SK-N-SH treated with all-trans-retinoic acid at 6 μM for 48 hours (cell line): ENCODE results near the gene HELLS.
"Not testable (repeated sequence)": the region's sequence is repeated elsewhere in the genome, so short reads cannot be mapped to it uniquely, and the experiment has no call there.

Experiments
- ATAC-seq: fragments of 200-7000 bp; cut with Tn5 transposase; 3 replicates; pipeline ENCODE4 v1.9.1; 2020; ENCODE audit warnings: mild to moderate bottlenecking, moderate library complexity
- ARNTL ChIP-seq: fragments of 450-650 bp; formaldehyde crosslinking; IDR thresholded peaks from 2 replicates; pipeline ENCODE4 v1.5.0; 2020; ENCODE audit warnings: low read depth, mild to moderate bottlenecking, moderate library complexity, borderline replicate concordance
- BACH2 ChIP-seq: fragments of 250-450 bp; sonication (Bioruptor Pico); IDR thresholded peaks from 2 replicates; pipeline ENCODE4 v1.9.0; 2021; ENCODE audit warnings: mild to moderate bottlenecking, borderline replicate concordance
- CSDC2 ChIP-seq: fragments of 250-450 bp; sonication (Bioruptor Pico); IDR thresholded peaks from 2 replicates; pipeline ENCODE4 v1.5.0; 2020; ENCODE audit warnings: mild to moderate bottlenecking, moderate library complexity
- ESRRG ChIP-seq: fragments of 250-450 bp; sonication (Bioruptor Pico); IDR thresholded peaks from 2 replicates; pipeline ENCODE4 v1.6.1; 2021; ENCODE audit warnings: mild to moderate bottlenecking
- GLIS3 ChIP-seq: fragments of 250-450 bp; sonication (Bioruptor Pico); IDR thresholded peaks from 2 replicates; pipeline ENCODE4 v1.5.0; 2020; ENCODE audit warnings: mild to moderate bottlenecking, moderate library complexity
- ISL1 ChIP-seq: fragments of 250-450 bp; sonication (Bioruptor Pico); IDR thresholded peaks from 2 replicates; pipeline ENCODE4 v2.1.2; 2022; ENCODE audit warnings: mild to moderate bottlenecking, moderate library complexity
- OSR1 ChIP-seq: fragments of 250-450 bp; sonication (Bioruptor Pico); IDR thresholded peaks from 2 replicates; pipeline ENCODE4 v1.8.0; 2022; ENCODE audit warnings: moderate library complexity, mild to moderate bottlenecking, inconsistent platforms
- PPARA ChIP-seq: fragments of 250-450 bp; sonication (Bioruptor Pico); IDR thresholded peaks from 2 replicates; pipeline ENCODE4 v1.5.0; 2020; ENCODE audit warnings: mild to moderate bottlenecking, borderline replicate concordance
- RARB ChIP-seq: fragments of 250-450 bp; sonication (Bioruptor Pico); IDR thresholded peaks from 2 replicates; pipeline ENCODE4 v1.8.0; 2021; ENCODE audit warnings: mild to moderate bottlenecking, moderate library complexity
- SNAI2 ChIP-seq: fragments of 250-450 bp; sonication (Bioruptor Pico); IDR thresholded peaks from 2 replicates; pipeline ENCODE4 v1.5.0; 2020; ENCODE audit warnings: mild to moderate bottlenecking, moderate library complexity
- TCF4 ChIP-seq: fragments of 250-450 bp; sonication (Bioruptor Pico); IDR thresholded peaks from 2 replicates; pipeline ENCODE4 v1.8.0; 2021; ENCODE audit warnings: mild to moderate bottlenecking, moderate library complexity, borderline replicate concordance
- ZC3H10 ChIP-seq: fragments of 250-450 bp; sonication (Bioruptor Pico); IDR thresholded peaks from 2 replicates; pipeline ENCODE4 v1.5.1; 2021; ENCODE audit warnings: mild to moderate bottlenecking, moderate library complexity
- ZFP3 ChIP-seq: fragments of 250-450 bp; sonication (Bioruptor Pico); IDR thresholded peaks from 2 replicates; pipeline ENCODE4 v1.5.0; 2020; ENCODE audit warnings: mild to moderate bottlenecking, moderate library complexity
- ZFP30 ChIP-seq: fragments of 450-650 bp; formaldehyde crosslinking; IDR thresholded peaks from 2 replicates; pipeline ENCODE4 v1.5.0; 2022; ENCODE audit warnings: mild to moderate bottlenecking, moderate library complexity
- ZNF565 ChIP-seq: fragments of 450-650 bp; formaldehyde crosslinking; conservative IDR thresholded peaks from 2 replicates; pipeline ENCODE4 v1.5.0; 2020; ENCODE audit warnings: low read depth, mild to moderate bottlenecking, moderate library complexity
- ZNF70 ChIP-seq: fragments of 450-650 bp; formaldehyde crosslinking; IDR thresholded peaks from 2 replicates; pipeline ENCODE4 v1.5.0; 2020; ENCODE audit warnings: mild to moderate bottlenecking, moderate library complexity
- ZNF8 ChIP-seq: fragments of 450-650 bp; formaldehyde crosslinking; IDR thresholded peaks from 2 replicates; pipeline ENCODE4 v1.5.0; 2020; ENCODE audit warnings: mild to moderate bottlenecking, moderate library complexity
- TF ChIP-seq, protein P1 (sequence below): fragments of 250-450 bp; sonication (Bioruptor Pico); IDR thresholded peaks from 2 replicates; pipeline ENCODE4 v1.5.1; 2020; ENCODE audit warnings: low read depth, mild to moderate bottlenecking, moderate library complexity
- TF ChIP-seq, protein P2 (sequence below): fragments of 250-450 bp; sonication (Bioruptor Pico); IDR thresholded peaks from 2 replicates; pipeline ENCODE4 v1.8.0; 2021; ENCODE audit warnings: low read depth, mild to moderate bottlenecking, moderate library complexity, borderline replicate concordance
- TF ChIP-seq, protein P3 (sequence below): fragments of 250-450 bp; sonication (Bioruptor Pico); IDR thresholded peaks from 2 replicates; pipeline ENCODE4 v1.5.1; 2021; ENCODE audit warnings: mild to moderate bottlenecking, moderate library complexity
- TF ChIP-seq, protein P4 (sequence below): fragments of 250-450 bp; sonication (Bioruptor Pico); IDR thresholded peaks from 2 replicates; pipeline ENCODE4 v1.8.0; 2020; ENCODE audit warnings: mild to moderate bottlenecking, moderate library complexity, borderline replicate concordance
- TF ChIP-seq, protein P5 (sequence below): fragments of 250-450 bp; sonication (Bioruptor Pico); IDR thresholded peaks from 2 replicates; pipeline ENCODE4 v1.5.0; 2020; ENCODE audit warnings: mild to moderate bottlenecking, moderate library complexity

Gene HELLS

DNA sequence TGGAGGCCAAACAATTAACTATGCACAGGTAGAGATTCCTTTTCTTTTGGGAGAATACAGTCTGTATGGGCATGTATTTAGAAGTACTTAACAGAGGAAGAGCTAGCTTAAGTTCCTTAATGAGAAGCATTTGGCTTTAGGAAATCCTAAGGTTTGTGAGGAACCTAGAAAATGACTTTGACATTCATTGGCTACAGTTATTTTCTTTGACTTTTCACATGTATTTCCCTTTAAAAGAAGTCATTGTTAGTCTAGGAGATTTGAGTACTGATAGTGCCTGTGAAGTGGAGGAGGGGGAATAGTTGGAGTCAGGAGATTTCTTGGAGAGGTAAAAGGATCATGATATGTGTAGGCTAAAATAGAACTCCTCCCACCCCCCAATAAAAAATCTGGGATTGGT, 3.6 kb downstream of the HELLS start:
- ATAC-seq: no peak
- no peak for TF ChIP-seq TCF4 (CRISPR knock-in tag)
- TF ChIP-seq PPARA: no peak
- TF ChIP-seq BACH2: no peak
- TF ChIP-seq ZFP30 (CRISPR knock-in tag): no peak
- no peak for TF ChIP-seq CSDC2
- TF ChIP-seq, protein P1, sequence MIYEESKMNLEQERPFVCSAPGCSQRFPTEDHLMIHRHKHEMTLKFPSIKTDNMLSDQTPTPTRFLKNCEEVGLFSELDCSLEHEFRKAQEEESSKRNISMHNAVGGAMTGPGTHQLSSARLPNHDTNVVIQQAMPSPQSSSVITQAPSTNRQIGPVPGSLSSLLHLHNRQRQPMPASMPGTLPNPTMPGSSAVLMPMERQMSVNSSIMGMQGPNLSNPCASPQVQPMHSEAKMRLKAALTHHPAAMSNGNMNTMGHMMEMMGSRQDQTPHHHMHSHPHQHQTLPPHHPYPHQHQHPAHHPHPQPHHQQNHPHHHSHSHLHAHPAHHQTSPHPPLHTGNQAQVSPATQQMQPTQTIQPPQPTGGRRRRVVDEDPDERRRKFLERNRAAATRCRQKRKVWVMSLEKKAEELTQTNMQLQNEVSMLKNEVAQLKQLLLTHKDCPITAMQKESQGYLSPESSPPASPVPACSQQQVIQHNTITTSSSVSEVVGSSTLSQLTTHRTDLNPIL (CRISPR knock-in tag): no peak
- no peak for TF ChIP-seq ARNTL (CRISPR knock-in tag)
- no peak for TF ChIP-seq ISL1
- no peak for TF ChIP-seq ZNF8 (CRISPR knock-in tag)
- TF ChIP-seq, protein P2, sequence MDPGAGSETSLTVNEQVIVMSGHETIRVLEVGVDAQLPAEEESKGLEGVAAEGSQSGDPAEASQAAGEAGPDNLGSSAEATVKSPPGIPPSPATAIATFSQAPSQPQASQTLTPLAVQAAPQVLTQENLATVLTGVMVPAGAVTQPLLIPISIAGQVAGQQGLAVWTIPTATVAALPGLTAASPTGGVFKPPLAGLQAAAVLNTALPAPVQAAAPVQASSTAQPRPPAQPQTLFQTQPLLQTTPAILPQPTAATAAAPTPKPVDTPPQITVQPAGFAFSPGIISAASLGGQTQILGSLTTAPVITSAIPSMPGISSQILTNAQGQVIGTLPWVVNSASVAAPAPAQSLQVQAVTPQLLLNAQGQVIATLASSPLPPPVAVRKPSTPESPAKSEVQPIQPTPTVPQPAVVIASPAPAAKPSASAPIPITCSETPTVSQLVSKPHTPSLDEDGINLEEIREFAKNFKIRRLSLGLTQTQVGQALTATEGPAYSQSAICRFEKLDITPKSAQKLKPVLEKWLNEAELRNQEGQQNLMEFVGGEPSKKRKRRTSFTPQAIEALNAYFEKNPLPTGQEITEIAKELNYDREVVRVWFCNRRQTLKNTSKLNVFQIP (CRISPR knock-in tag): no peak
- no peak for TF ChIP-seq SNAI2 (CRISPR knock-in tag)
- no peak for TF ChIP-seq ZFP3 (CRISPR knock-in tag)
- TF ChIP-seq ZC3H10 (CRISPR knock-in tag): no peak
- TF ChIP-seq, protein P3, sequence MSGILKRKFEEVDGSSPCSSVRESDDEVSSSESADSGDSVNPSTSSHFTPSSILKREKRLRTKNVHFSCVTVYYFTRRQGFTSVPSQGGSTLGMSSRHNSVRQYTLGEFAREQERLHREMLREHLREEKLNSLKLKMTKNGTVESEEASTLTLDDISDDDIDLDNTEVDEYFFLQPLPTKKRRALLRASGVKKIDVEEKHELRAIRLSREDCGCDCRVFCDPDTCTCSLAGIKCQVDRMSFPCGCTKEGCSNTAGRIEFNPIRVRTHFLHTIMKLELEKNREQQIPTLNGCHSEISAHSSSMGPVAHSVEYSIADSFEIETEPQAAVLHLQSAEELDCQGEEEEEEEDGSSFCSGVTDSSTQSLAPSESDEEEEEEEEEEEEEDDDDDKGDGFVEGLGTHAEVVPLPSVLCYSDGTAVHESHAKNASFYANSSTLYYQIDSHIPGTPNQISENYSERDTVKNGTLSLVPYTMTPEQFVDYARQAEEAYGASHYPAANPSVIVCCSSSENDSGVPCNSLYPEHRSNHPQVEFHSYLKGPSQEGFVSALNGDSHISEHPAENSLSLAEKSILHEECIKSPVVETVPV (CRISPR knock-in tag): no peak
- no peak for TF ChIP-seq ZNF565 (CRISPR knock-in tag)
- TF ChIP-seq GLIS3: no peak
- no peak for TF ChIP-seq ESRRG
- TF ChIP-seq, protein P4, sequence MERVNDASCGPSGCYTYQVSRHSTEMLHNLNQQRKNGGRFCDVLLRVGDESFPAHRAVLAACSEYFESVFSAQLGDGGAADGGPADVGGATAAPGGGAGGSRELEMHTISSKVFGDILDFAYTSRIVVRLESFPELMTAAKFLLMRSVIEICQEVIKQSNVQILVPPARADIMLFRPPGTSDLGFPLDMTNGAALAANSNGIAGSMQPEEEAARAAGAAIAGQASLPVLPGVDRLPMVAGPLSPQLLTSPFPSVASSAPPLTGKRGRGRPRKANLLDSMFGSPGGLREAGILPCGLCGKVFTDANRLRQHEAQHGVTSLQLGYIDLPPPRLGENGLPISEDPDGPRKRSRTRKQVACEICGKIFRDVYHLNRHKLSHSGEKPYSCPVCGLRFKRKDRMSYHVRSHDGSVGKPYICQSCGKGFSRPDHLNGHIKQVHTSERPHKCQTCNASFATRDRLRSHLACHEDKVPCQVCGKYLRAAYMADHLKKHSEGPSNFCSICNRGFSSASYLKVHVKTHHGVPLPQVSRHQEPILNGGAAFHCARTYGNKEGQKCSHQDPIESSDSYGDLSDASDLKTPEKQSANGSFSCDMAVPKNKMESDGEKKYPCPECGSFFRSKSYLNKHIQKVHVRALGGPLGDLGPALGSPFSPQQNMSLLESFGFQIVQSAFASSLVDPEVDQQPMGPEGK (CRISPR knock-in tag): no peak
- TF ChIP-seq, protein P5, sequence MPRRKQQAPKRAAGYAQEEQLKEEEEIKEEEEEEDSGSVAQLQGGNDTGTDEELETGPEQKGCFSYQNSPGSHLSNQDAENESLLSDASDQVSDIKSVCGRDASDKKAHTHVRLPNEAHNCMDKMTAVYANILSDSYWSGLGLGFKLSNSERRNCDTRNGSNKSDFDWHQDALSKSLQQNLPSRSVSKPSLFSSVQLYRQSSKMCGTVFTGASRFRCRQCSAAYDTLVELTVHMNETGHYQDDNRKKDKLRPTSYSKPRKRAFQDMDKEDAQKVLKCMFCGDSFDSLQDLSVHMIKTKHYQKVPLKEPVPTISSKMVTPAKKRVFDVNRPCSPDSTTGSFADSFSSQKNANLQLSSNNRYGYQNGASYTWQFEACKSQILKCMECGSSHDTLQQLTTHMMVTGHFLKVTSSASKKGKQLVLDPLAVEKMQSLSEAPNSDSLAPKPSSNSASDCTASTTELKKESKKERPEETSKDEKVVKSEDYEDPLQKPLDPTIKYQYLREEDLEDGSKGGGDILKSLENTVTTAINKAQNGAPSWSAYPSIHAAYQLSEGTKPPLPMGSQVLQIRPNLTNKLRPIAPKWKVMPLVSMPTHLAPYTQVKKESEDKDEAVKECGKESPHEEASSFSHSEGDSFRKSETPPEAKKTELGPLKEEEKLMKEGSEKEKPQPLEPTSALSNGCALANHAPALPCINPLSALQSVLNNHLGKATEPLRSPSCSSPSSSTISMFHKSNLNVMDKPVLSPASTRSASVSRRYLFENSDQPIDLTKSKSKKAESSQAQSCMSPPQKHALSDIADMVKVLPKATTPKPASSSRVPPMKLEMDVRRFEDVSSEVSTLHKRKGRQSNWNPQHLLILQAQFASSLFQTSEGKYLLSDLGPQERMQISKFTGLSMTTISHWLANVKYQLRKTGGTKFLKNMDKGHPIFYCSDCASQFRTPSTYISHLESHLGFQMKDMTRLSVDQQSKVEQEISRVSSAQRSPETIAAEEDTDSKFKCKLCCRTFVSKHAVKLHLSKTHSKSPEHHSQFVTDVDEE (CRISPR knock-in tag): no peak
- no peak for TF ChIP-seq ZNF70 (CRISPR knock-in tag)

DNA sequence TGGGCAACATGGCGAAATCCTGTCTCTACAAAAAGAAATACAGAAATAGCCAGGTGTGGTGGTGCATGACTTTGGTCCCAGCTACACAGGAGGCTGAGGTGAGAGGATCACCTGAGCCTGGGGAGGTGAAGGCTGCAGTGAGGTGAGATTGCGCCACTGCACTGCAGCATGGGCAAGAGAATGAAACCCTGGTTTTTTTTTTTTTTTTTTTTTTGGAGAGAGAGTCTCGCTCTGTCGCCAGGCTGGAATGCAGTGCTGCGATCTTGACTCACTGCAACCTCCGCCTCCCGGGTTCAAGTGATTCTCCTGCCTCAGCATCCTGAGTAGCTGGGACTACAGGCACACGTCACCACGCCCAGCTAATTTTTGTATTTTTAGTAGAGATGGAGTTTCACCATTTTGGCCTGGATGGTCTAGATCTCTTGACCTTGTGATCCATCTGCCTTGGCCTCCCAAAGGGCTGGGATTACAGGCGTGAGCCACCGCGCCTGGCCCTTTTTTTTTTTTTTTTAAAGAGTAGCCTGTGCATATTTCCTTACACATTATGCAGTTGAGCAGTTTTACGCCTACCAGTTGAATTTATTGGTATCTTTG, 22.2 kb downstream of the HELLS start:
- ATAC-seq: not testable (repeated sequence)

DNA sequence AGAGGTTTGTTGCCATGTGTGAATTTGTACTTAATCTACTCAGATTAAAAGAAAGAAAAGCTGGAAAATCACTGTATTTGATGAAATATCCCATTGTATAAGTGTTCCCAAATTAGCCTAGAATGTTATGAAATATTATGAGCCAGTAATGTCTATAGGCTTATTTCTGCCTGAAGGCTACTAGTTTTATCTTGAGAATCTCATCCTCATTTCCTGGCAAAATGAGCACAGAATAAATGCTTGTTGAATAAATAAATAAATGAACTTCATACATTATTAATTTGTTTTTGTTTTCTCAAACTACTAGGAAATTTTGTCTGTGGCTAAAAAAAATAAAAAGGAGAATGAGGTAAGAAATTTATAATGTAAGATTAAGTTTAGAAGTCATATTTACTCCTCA, 25.5 kb downstream of the HELLS start:
- TF ChIP-seq ZNF70 (CRISPR knock-in tag) (no peak), PPARA (no peak), CSDC2 (no peak), ZFP3 (CRISPR knock-in tag) (no peak), GLIS3 (no peak), BACH2 (no peak), ESRRG (no peak), RARB (CRISPR knock-in tag) (no peak), ZNF8 (CRISPR knock-in tag) (no peak), OSR1 (CRISPR knock-in tag) (no peak), ISL1 (no peak), SNAI2 (CRISPR knock-in tag) (no peak)
- TF ChIP-seq, protein P5 (CRISPR knock-in tag): no peak
- no peak for ATAC-seq
